ENCODE data around the gene GPR158. TPM values are rescaled to one million over a fixed set of nuclear protein-coding genes. Genes with fewer than 3 reads are reported as not detected.

GPR158 gene
- total and polyA plus RNA-seq, 2 donors (not counting 1 experiment from before 2014, with no cell fraction given) = 0.33 TPM; not detected in 1

GRCh38 chr10:25336330-25336729 lies 161.5 kb downstream of the GPR158 start:
- Histone ChIP-seq H3K27me3 (ENCODE audit: control insufficient read depth, insufficient read depth, low read length) (no peaks in the 10 kb centered on the region), H3K36me3 (ENCODE audit: control insufficient read depth, insufficient read depth, low read length) (no peaks in the 10 kb centered on the region), H3K79me2 (ENCODE audit: control insufficient read depth, insufficient read depth, low read length) (no peaks in the 10 kb centered on the region), H3K4me3 (replicated peaks in 1 of 4; ENCODE audit: control extremely low read depth in 1 of 4, insufficient read depth in 1 of 4, low read depth in 3 of 4, low read length in 4 of 4) (no peak overlapping the region), H2AFZ (ENCODE audit: low read length) (no peak overlapping the region), H3K4me2 (ENCODE audit: extremely low read depth, insufficient read depth, low read length) (no peak overlapping the region), H3K4me1 (ENCODE audit: control insufficient read depth, extremely low read depth, insufficient read depth, low read length) (no peaks in the 10 kb centered on the region), H3K27ac (ENCODE audit: insufficient read depth, low read length) (no peak overlapping the region), H3K9me3 (ENCODE audit: control insufficient read depth, insufficient read depth, low read depth, low read length) (no peaks in the 10 kb centered on the region), H3K9ac (ENCODE audit: insufficient read depth, low read length) (no peak overlapping the region), H4K20me1 (ENCODE audit: control insufficient read depth, extremely low read depth, insufficient read depth, low read length) (no peaks in the 10 kb centered on the region)
- no peak for TF ChIP-seq EZH2 (IDR thresholded peaks at IDR 0.05; ENCODE audit: low read length, missing control alignments)
- TF ChIP-seq, protein P1, sequence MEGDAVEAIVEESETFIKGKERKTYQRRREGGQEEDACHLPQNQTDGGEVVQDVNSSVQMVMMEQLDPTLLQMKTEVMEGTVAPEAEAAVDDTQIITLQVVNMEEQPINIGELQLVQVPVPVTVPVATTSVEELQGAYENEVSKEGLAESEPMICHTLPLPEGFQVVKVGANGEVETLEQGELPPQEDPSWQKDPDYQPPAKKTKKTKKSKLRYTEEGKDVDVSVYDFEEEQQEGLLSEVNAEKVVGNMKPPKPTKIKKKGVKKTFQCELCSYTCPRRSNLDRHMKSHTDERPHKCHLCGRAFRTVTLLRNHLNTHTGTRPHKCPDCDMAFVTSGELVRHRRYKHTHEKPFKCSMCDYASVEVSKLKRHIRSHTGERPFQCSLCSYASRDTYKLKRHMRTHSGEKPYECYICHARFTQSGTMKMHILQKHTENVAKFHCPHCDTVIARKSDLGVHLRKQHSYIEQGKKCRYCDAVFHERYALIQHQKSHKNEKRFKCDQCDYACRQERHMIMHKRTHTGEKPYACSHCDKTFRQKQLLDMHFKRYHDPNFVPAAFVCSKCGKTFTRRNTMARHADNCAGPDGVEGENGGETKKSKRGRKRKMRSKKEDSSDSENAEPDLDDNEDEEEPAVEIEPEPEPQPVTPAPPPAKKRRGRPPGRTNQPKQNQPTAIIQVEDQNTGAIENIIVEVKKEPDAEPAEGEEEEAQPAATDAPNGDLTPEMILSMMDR (conservative IDR thresholded peaks at IDR 0.05 in 1 of 2, IDR thresholded peaks at IDR 0.05 in 1 of 2; ENCODE audit: low read depth in 1 of 2, low read length in 2 of 2) = no peak
- no peak for DNase-seq (ENCODE audit: low read depth in 2 of 2)

GRCh38 chr10:25338271-25338670 lies 163.5 kb downstream of the GPR158 start:
- no peak overlapping the region for H3K4me3 ChIP-seq (replicated peaks in 1 of 4; ENCODE audit: control extremely low read depth in 1 of 4, insufficient read depth in 1 of 4, low read depth in 3 of 4, low read length in 4 of 4)
- TF ChIP-seq, protein P1 (conservative IDR thresholded peaks at IDR 0.05 in 1 of 2, IDR thresholded peaks at IDR 0.05 in 1 of 2; ENCODE audit: low read depth in 1 of 2, low read length in 2 of 2) = no peak
- no peak for TF ChIP-seq EZH2 (IDR thresholded peaks at IDR 0.05; ENCODE audit: low read length, missing control alignments)
- no peaks in the 10 kb centered on the region for H3K4me1 ChIP-seq (ENCODE audit: control insufficient read depth, extremely low read depth, insufficient read depth, low read length)
- no peaks in the 10 kb centered on the region for H3K9me3 ChIP-seq (ENCODE audit: control insufficient read depth, insufficient read depth, low read depth, low read length)
- no peaks in the 10 kb centered on the region for H3K79me2 ChIP-seq (ENCODE audit: control insufficient read depth, insufficient read depth, low read length)
- no peak overlapping the region for H3K27ac ChIP-seq (ENCODE audit: insufficient read depth, low read length)
- no peak for DNase-seq (ENCODE audit: low read depth in 2 of 2)
- H4K20me1 ChIP-seq (ENCODE audit: control insufficient read depth, extremely low read depth, insufficient read depth, low read length) = no peaks in the 10 kb centered on the region
- no peak overlapping the region for H3K4me2 ChIP-seq (ENCODE audit: extremely low read depth, insufficient read depth, low read length)
- H3K36me3 ChIP-seq (ENCODE audit: control insufficient read depth, insufficient read depth, low read length) = no peaks in the 10 kb centered on the region
- no peaks in the 10 kb centered on the region for H3K27me3 ChIP-seq (ENCODE audit: control insufficient read depth, insufficient read depth, low read length)
- no peak overlapping the region for H2AFZ ChIP-seq (ENCODE audit: low read length)
- no peak overlapping the region for H3K9ac ChIP-seq (ENCODE audit: insufficient read depth, low read length)

DNA sequence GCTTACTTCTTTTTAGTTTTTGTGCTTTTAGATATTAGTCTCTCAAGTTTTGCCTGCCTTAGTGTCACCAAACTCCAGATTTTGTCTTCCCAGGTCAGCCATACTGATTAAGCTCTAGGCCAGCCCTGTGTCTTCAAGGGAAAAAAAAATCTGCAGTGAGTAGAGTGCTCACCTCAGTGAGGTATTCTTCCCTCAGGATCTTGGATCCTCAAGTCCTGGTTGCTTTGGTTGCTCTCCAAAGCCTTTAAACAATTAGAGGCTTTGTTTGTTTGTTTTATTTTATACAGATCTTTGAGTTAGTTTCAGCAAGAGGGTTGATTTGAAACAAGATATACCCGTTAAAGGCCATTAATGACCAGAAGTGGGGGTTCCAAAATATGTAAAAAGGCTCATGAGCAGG lies 165.2 kb downstream of the GPR158 start:
- TF ChIP-seq, protein P1 (conservative IDR thresholded peaks at IDR 0.05 in 1 of 2, IDR thresholded peaks at IDR 0.05 in 1 of 2; ENCODE audit: low read depth in 1 of 2, low read length in 2 of 2) = no peak
- Histone ChIP-seq H3K27ac (ENCODE audit: insufficient read depth, low read length) (no peak overlapping the region), H3K27me3 (ENCODE audit: control insufficient read depth, insufficient read depth, low read length) (no peaks in the 10 kb centered on the region), H3K4me2 (ENCODE audit: extremely low read depth, insufficient read depth, low read length) (no peak overlapping the region), H3K79me2 (ENCODE audit: control insufficient read depth, insufficient read depth, low read length) (no peaks in the 10 kb centered on the region), H3K36me3 (ENCODE audit: control insufficient read depth, insufficient read depth, low read length) (no peaks in the 10 kb centered on the region), H3K9me3 (ENCODE audit: control insufficient read depth, insufficient read depth, low read depth, low read length) (no peaks in the 10 kb centered on the region), H3K4me1 (ENCODE audit: control insufficient read depth, extremely low read depth, insufficient read depth, low read length) (no peaks in the 10 kb centered on the region), H4K20me1 (ENCODE audit: control insufficient read depth, extremely low read depth, insufficient read depth, low read length) (no peaks in the 10 kb centered on the region), H3K9ac (ENCODE audit: insufficient read depth, low read length) (no peak overlapping the region), H3K4me3 (replicated peaks in 1 of 4; ENCODE audit: control extremely low read depth in 1 of 4, insufficient read depth in 1 of 4, low read depth in 3 of 4, low read length in 4 of 4) (no peak overlapping the region), H2AFZ (ENCODE audit: low read length) (no peak overlapping the region)
- no peak for DNase-seq (ENCODE audit: low read depth in 2 of 2)

All from fibroblast of lung (primary cell).